ENCODE measurements around the gene DNAJB13. TPM values are rescaled to one million over a fixed set of nuclear protein-coding genes. Genes with fewer than 3 reads are reported as not detected.

DNAJB13 gene
- total RNA-seq, 1 donor from 2014 or later, result not detected

DNA sequence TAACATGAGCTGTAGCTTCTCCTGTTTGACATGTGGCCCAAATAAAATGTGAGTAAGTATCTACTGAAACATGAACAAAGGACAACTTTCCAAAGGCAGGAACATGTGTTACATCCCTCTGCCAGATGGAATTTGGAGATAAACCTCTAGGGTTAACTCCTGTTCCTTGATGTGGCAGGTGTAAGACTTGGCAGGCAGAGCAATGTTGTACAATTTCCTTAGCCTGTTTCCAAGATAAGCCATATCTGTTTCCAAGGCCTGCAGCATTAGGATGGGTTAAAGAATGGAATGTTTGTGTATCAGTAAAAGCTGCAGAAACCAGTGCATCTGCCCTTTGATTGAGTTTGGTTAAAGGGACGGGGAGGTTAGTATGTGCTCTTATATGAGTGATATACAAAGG lies 8.8 kb upstream of the DNAJB13 start:
- Mint-ChIP-seq H3K4me3 (ENCODE audit: unreplicated experiment) (no peak overlapping the region), H3K27ac (ENCODE audit: unreplicated experiment) (no peak overlapping the region), H3K9me3 (ENCODE audit: unreplicated experiment) (peaks cover 14% of the 10 kb centered on the region), H3K27me3 (ENCODE audit: unreplicated experiment) (peaks cover 3% of the 10 kb centered on the region), H3K36me3 (ENCODE audit: unreplicated experiment) (peaks cover 4% of the 10 kb centered on the region), H3K4me1 (ENCODE audit: unreplicated experiment) (no peaks in the 10 kb centered on the region)
- no peak for DNase-seq (ENCODE audit: extremely low spot score, unreplicated experiment)
- TF ChIP-seq, protein P1, sequence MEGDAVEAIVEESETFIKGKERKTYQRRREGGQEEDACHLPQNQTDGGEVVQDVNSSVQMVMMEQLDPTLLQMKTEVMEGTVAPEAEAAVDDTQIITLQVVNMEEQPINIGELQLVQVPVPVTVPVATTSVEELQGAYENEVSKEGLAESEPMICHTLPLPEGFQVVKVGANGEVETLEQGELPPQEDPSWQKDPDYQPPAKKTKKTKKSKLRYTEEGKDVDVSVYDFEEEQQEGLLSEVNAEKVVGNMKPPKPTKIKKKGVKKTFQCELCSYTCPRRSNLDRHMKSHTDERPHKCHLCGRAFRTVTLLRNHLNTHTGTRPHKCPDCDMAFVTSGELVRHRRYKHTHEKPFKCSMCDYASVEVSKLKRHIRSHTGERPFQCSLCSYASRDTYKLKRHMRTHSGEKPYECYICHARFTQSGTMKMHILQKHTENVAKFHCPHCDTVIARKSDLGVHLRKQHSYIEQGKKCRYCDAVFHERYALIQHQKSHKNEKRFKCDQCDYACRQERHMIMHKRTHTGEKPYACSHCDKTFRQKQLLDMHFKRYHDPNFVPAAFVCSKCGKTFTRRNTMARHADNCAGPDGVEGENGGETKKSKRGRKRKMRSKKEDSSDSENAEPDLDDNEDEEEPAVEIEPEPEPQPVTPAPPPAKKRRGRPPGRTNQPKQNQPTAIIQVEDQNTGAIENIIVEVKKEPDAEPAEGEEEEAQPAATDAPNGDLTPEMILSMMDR (IDR thresholded peaks at IDR 0.05), result no peak

DNA sequence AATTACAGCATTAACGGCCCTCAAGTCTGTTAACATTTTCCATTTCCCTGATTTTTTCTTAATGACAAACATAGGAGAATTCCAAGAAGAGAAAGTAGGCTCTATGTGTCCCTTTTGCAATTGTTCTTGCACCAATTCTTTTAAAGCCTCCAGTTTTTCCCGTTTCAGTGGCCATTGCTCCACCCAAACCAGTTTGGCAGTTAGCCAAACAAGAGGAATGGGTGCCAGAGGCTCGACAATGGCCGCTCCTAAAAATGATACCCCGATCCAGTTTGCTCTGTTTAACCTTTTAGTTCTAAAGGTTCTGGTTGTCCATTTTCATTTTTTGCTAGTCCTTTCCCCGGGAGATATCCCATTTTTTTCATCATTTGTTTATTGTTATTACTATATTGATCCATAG lies 6.7 kb upstream of the DNAJB13 start:
- Mint-ChIP-seq H3K4me1 (ENCODE audit: unreplicated experiment) (no peaks in the 10 kb centered on the region), H3K36me3 (ENCODE audit: unreplicated experiment) (no peaks in the 10 kb centered on the region), H3K4me3 (ENCODE audit: unreplicated experiment) (no peak overlapping the region), H3K9me3 (ENCODE audit: unreplicated experiment) (peaks cover 8% of the 10 kb centered on the region), H3K27ac (ENCODE audit: unreplicated experiment) (no peak overlapping the region), H3K27me3 (ENCODE audit: unreplicated experiment) (peaks cover 3% of the 10 kb centered on the region)
- TF ChIP-seq, protein P1 (IDR thresholded peaks at IDR 0.05), result no peak
- DNase-seq (ENCODE audit: extremely low spot score, unreplicated experiment), result no peak

DNA sequence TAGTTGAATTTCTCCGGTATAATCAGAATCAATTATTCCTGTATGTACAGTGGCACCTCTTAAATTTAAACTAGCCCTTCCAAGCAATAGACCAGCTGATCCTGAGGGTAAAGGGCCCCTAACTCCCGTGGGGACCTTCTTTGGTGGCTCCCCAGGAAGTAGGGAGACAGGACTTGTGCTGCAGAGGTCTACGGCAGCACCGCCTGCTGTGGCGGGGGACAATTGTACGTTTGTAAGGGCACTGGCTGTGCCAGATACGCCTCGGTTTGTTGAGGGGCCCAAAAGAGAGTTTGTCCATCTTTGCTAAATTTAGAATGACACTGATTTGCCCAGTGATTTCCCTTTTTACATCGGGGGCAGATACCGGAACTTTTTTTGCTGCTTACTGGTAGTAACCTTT lies 5.9 kb upstream of the DNAJB13 start:
- H3K9me3 Mint-ChIP-seq (ENCODE audit: unreplicated experiment), result peaks cover 6% of the 10 kb centered on the region
- H3K27me3 Mint-ChIP-seq (ENCODE audit: unreplicated experiment), result peaks cover 3% of the 10 kb centered on the region
- no peaks in the 10 kb centered on the region for H3K4me1 Mint-ChIP-seq (ENCODE audit: unreplicated experiment)
- no peak overlapping the region for H3K4me3 Mint-ChIP-seq (ENCODE audit: unreplicated experiment)
- H3K27ac Mint-ChIP-seq (ENCODE audit: unreplicated experiment), result no peak overlapping the region
- TF ChIP-seq, protein P1 (IDR thresholded peaks at IDR 0.05), result no peak
- H3K36me3 Mint-ChIP-seq (ENCODE audit: unreplicated experiment), result no peaks in the 10 kb centered on the region
- no peak for DNase-seq (ENCODE audit: extremely low spot score, unreplicated experiment)

DNA sequence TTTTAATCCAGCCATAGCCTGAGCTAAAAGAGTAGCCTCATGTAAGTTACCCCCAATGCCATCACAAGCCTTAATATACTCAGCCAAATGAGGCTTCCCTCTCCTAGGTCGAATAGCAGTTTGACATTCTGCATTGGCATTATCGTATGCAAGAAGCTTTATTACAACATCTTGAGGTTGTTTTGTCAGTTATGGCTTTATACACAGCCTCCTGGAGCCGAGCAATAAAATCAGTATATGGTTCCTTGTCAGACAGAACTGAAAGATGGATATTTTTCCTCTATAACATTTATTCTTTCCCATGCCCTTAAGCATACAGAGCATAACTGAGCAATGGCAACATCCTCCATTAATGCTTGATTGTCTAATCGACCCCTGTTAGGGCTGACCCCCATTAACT lies 5.4 kb upstream of the DNAJB13 start:
- H3K4me1 Mint-ChIP-seq (ENCODE audit: unreplicated experiment), result no peaks in the 10 kb centered on the region
- no peak overlapping the region for H3K4me3 Mint-ChIP-seq (ENCODE audit: unreplicated experiment)
- H3K27me3 Mint-ChIP-seq (ENCODE audit: unreplicated experiment), result peaks cover 3% of the 10 kb centered on the region
- no peak overlapping the region for H3K27ac Mint-ChIP-seq (ENCODE audit: unreplicated experiment)
- H3K36me3 Mint-ChIP-seq (ENCODE audit: unreplicated experiment), result no peaks in the 10 kb centered on the region
- TF ChIP-seq, protein P1 (IDR thresholded peaks at IDR 0.05), result no peak
- DNase-seq (ENCODE audit: extremely low spot score, unreplicated experiment), result no peak
- H3K9me3 Mint-ChIP-seq (ENCODE audit: unreplicated experiment), result peaks cover 6% of the 10 kb centered on the region

DNA sequence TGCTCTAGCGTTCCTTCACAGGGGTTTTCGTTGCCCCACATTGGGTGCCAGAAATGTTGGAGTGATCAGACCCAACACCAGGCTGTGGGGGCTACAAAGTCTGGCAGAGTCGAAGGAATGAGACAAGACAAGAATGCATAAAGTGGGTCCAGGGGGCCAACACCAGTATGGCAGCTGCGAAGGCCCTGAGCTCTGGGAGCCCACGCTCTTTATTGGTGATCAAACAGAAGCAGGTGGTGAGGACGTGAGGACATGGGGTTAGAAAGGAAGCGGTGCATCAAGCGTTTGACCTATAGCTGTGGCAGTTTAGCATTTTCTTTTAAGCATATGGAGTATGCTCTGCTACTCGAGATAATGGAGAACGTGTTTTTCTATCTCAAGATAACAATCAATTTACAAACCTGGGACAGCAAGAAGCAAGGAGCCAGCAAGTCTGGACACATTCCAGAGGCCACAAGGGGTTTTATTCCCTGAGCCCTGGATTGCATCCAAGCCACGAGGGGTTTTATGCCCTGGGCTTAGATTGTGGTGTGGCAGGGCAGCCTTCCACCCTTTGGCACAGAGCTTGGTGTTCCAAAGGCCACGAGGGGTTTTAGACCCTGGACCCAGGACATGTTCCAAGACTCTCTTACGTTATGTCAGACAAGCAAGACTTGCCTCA lies 3.9 kb upstream of the DNAJB13 start:
- no peaks in the 10 kb centered on the region for H3K9me3 Mint-ChIP-seq (ENCODE audit: unreplicated experiment)
- TF ChIP-seq, protein P1 (IDR thresholded peaks at IDR 0.05), result no peak
- H3K27me3 Mint-ChIP-seq (ENCODE audit: unreplicated experiment), result peaks cover 3% of the 10 kb centered on the region
- H3K36me3 Mint-ChIP-seq (ENCODE audit: unreplicated experiment), result no peaks in the 10 kb centered on the region
- no peaks in the 10 kb centered on the region for H3K4me1 Mint-ChIP-seq (ENCODE audit: unreplicated experiment)
- no peak overlapping the region for H3K4me3 Mint-ChIP-seq (ENCODE audit: unreplicated experiment)
- no peak for DNase-seq (ENCODE audit: extremely low spot score, unreplicated experiment)
- no peak overlapping the region for H3K27ac Mint-ChIP-seq (ENCODE audit: unreplicated experiment)
